MCF 10A (cell line): ENCODE measurements around the gene ARHGEF7. TPM values are rescaled to one million over a fixed set of nuclear protein-coding genes. Genes with fewer than 3 reads are reported as not detected.

Experiments used
- BruUV-seq: library from RNA; stranded (reverse); fragments of 400-500 nt; replicated peaks from 2 replicates; lab custom pipeline; 2021; lab: Mats Ljungman, UMichigan
- CTCF ChIA-PET: fragments of 300-600 bp; sonication (Branson Sonifier 250); formaldehyde crosslinking; extraction: SDS; loops from one replicate; lab custom pipeline; 2021; ENCODE audit warnings: antibody characterized with exemption, inconsistent platforms; lab: Yijun Ruan, JAX
- POLR2A ChIA-PET: fragments of 300-600, 350-650 bp; sonication (Branson Sonifier 250); formaldehyde crosslinking; extraction: SDS; loops from one replicate; lab custom pipeline; 2020; ENCODE audit warnings: antibody characterized with exemption, inconsistent platforms; lab: Yijun Ruan, JAX
- DNase-seq: peaks from one replicate; pipeline ENCODE4 v3.0.0-alpha.2; 2018; ENCODE audit not compliant: unreplicated experiment
- H3K27ac Mint-ChIP-seq: one replicate; pipeline ENCODE4 v1.8.0; 2022; ENCODE audit warnings: mild to moderate bottlenecking, low read depth, mixed read lengths; ENCODE audit not compliant: unreplicated experiment
- H3K27me3 Mint-ChIP-seq: one replicate; pipeline ENCODE4 v1.8.0; 2022; ENCODE audit warnings: mixed read lengths; ENCODE audit not compliant: insufficient read depth, unreplicated experiment
- H3K36me3 Mint-ChIP-seq: one replicate; pipeline ENCODE4 v1.8.0; 2022; ENCODE audit warnings: mild to moderate bottlenecking, moderate library complexity, mixed read lengths; ENCODE audit not compliant: insufficient read depth, unreplicated experiment
- H3K4me1 Mint-ChIP-seq: one replicate; pipeline ENCODE4 v1.8.0; 2022; ENCODE audit warnings: mixed read lengths; ENCODE audit not compliant: insufficient read depth, unreplicated experiment
- H3K4me3 Mint-ChIP-seq: one replicate; pipeline ENCODE4 v1.8.0; 2022; ENCODE audit warnings: mild to moderate bottlenecking, moderate library complexity, mixed read lengths; ENCODE audit not compliant: unreplicated experiment
- H3K9me3 Mint-ChIP-seq: one replicate; pipeline ENCODE4 v1.8.0; 2022; ENCODE audit warnings: mixed read lengths; ENCODE audit not compliant: unreplicated experiment
- intact Hi-C: fragments of 100-400 bp; cut with micrococcal nuclease; formaldehyde crosslinking; loops from 2 replicates; pipeline ENCODE4 v1.14.1; 2022
- total RNA-seq: library from RNA; stranded (reverse); gene quantifications from 2 replicates; pipeline ENCODE4 v1.2.3, GENCODE V29; 2022
- TF ChIP-seq, protein P1 (sequence below): fragments of 200-600 bp; IDR thresholded peaks from one replicate; pipeline ENCODE4 v1.8.0; 2022; ENCODE audit warnings: antibody characterized with exemption, mild to moderate bottlenecking; ENCODE audit not compliant: unreplicated experiment

The ARHGEF7 gene
- total RNA-seq, 1 experiment from 2014 or later, result 43.5 TPM

GRCh38 chr13:111278258-111278657 is 163.1 kb downstream of the ARHGEF7 start:
- Mint-ChIP-seq H3K4me1 (no peaks in the 10 kb centered on the region), H3K27me3 (no peaks in the 10 kb centered on the region), H3K4me3 (no peak overlapping the region), H3K36me3 (peaks cover 61% of the 10 kb centered on the region), H3K9me3 (no peaks in the 10 kb centered on the region), H3K27ac (no peak overlapping the region)
- intact Hi-C loops, result no loop called here
- no peak for DNase-seq
- TF ChIP-seq, protein P1, sequence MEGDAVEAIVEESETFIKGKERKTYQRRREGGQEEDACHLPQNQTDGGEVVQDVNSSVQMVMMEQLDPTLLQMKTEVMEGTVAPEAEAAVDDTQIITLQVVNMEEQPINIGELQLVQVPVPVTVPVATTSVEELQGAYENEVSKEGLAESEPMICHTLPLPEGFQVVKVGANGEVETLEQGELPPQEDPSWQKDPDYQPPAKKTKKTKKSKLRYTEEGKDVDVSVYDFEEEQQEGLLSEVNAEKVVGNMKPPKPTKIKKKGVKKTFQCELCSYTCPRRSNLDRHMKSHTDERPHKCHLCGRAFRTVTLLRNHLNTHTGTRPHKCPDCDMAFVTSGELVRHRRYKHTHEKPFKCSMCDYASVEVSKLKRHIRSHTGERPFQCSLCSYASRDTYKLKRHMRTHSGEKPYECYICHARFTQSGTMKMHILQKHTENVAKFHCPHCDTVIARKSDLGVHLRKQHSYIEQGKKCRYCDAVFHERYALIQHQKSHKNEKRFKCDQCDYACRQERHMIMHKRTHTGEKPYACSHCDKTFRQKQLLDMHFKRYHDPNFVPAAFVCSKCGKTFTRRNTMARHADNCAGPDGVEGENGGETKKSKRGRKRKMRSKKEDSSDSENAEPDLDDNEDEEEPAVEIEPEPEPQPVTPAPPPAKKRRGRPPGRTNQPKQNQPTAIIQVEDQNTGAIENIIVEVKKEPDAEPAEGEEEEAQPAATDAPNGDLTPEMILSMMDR, result no peak
- no TSS peak for BruUV-seq
- POLR2A ChIA-PET, result no interaction called here
- CTCF ChIA-PET, result no interaction called here

- ChIA-PET CTCF (interaction anchor here (0.6 kb wide), 1 partner anchor 521 kb away, joined by 4 read pairs; no protein-coding TSS in a partner anchor), POLR2A (no interaction called here)
- Mint-ChIP-seq H3K4me3 (no peak overlapping the region), H3K27ac (no peak overlapping the region), H3K27me3 (no peaks in the 10 kb centered on the region), H3K36me3 (peaks cover 61% of the 10 kb centered on the region), H3K9me3 (no peaks in the 10 kb centered on the region), H3K4me1 (no peaks in the 10 kb centered on the region)
- intact Hi-C loops, result no loop called here
- DNase-seq, result no peak
- BruUV-seq, result no TSS peak
- TF ChIP-seq, protein P1, result no peak
These were observed 163.9 kb downstream of the ARHGEF7 start for GRCh38 chr13:111278743-111279652.

DNA sequence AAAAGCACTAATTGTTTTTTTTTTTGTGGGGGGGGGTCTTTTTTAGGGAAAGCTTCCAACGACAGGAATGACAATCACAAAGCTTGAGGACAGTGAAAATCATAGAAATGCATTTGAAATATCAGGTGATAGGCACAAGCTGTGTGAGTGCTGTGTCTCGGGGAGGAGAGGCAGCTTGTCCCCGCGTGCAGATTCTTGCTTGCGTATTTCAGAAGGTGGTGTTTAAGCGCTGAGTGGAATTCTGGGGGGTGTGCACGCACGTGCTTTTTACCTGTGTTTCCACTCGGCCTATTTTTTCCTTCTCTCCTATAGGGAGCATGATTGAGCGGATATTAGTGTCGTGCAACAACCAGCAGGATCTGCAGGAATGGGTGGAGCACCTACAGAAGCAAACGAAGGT is 165.1 kb downstream of the ARHGEF7 start:
- Mint-ChIP-seq H3K9me3 (no peaks in the 10 kb centered on the region), H3K4me1 (no peaks in the 10 kb centered on the region), H3K27me3 (no peaks in the 10 kb centered on the region), H3K27ac (no peak overlapping the region), H3K4me3 (no peak overlapping the region), H3K36me3 (peaks cover 62% of the 10 kb centered on the region)
- POLR2A ChIA-PET, result interaction anchor here (0.9 kb wide), 1 partner anchor 13 kb away, joined by 4 read pairs; no protein-coding TSS in a partner anchor
- no TSS peak for BruUV-seq
- CTCF ChIA-PET, result interaction anchor here (0.6 kb wide), 1 partner anchor 522 kb away, joined by 4 read pairs; no protein-coding TSS in a partner anchor
- intact Hi-C loops, result no loop called here
- TF ChIP-seq, protein P1, result no peak
- no peak for DNase-seq
